Glutamatergic neuron (in vitro differentiated cells): ENCODE results near the gene TRIO. TPM values are rescaled to one million over a fixed set of nuclear protein-coding genes. Genes with fewer than 3 reads are reported as not detected.
A peak's percentile ranks its signal among the peaks of the same experiment; 100 is the strongest.

Source experiments
- DNase-seq: peaks from one replicate; pipeline ENCODE4 v3.0.0; 2022
- H3K27ac Mint-ChIP-seq: one replicate; pipeline ENCODE4 v1.8.0; 2020; ENCODE audit warnings: mild to moderate bottlenecking, mixed read lengths, inconsistent platforms; ENCODE audit not compliant: unreplicated experiment
- H3K27me3 Mint-ChIP-seq: one replicate; pipeline ENCODE4 v1.8.0; 2020; ENCODE audit warnings: mild to moderate bottlenecking, moderate library complexity, mixed read lengths, inconsistent platforms; ENCODE audit not compliant: unreplicated experiment
- H3K36me3 Mint-ChIP-seq: one replicate; pipeline ENCODE4 v1.8.0; 2020; ENCODE audit warnings: mild to moderate bottlenecking, mixed read lengths, inconsistent platforms; ENCODE audit not compliant: unreplicated experiment
- H3K4me1 Mint-ChIP-seq: one replicate; pipeline ENCODE4 v1.8.0; 2020; ENCODE audit warnings: mild to moderate bottlenecking, low read depth, mixed read lengths, inconsistent platforms; ENCODE audit not compliant: unreplicated experiment
- H3K4me3 Mint-ChIP-seq: one replicate; pipeline ENCODE4 v1.8.0; 2020; ENCODE audit warnings: mild to moderate bottlenecking, mixed read lengths, inconsistent platforms; ENCODE audit not compliant: unreplicated experiment
- H3K9me3 Mint-ChIP-seq: one replicate; pipeline ENCODE4 v1.8.0; 2020; ENCODE audit warnings: mild to moderate bottlenecking, moderate library complexity, mixed read lengths, inconsistent platforms; ENCODE audit not compliant: unreplicated experiment
- total RNA-seq: library from RNA; stranded (reverse); fragmentation: NEBNext Ultra II Directional; extraction: Animal tissue kit (Norgen Biotek cat#: 25700); gene quantifications from one replicate; pipeline ENCODE4 v1.2.1, GENCODE V29; 2021; ENCODE audit not compliant: unreplicated experiment
- TF ChIP-seq, protein P1 (sequence below): fragments of 200-600 bp; sonication (generic); IDR thresholded peaks from one replicate; pipeline ENCODE4 v1.5.0; 2021; ENCODE audit not compliant: partially characterized antibody, unreplicated experiment

The TRIO gene
- total RNA-seq, 1 donor from 2014 or later = 281 TPM

DNA sequence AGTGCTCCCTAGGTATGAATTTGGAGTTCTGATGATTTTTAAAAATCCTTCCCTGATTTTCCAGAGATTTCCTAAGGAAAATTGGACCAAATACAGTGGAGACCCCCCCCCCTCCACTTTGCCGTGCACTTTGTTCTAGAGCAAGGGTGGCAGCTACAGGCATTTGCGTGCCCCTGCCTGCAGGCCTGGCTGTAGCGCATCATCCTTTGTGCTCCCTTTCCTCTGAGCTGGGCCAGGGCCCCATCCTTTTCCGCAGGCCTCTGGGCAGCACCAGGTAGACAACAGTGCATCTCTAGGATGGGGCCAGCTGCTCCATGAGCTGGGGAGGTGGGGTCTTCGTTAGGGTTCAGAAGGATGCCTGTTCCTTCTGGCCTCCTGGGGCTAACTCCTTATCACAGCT, 39.6 kb downstream of the TRIO start:
- DNase-seq = peak; percentile 25
- no peaks in the 10 kb centered on the region for H3K36me3 Mint-ChIP-seq
- H3K27ac Mint-ChIP-seq = no peak overlapping the region
- peaks cover 66% of the 10 kb centered on the region for H3K4me1 Mint-ChIP-seq
- peaks cover 6% of the 10 kb centered on the region for H3K27me3 Mint-ChIP-seq
- H3K9me3 Mint-ChIP-seq = peaks cover 5% of the 10 kb centered on the region
- TF ChIP-seq, protein P1, sequence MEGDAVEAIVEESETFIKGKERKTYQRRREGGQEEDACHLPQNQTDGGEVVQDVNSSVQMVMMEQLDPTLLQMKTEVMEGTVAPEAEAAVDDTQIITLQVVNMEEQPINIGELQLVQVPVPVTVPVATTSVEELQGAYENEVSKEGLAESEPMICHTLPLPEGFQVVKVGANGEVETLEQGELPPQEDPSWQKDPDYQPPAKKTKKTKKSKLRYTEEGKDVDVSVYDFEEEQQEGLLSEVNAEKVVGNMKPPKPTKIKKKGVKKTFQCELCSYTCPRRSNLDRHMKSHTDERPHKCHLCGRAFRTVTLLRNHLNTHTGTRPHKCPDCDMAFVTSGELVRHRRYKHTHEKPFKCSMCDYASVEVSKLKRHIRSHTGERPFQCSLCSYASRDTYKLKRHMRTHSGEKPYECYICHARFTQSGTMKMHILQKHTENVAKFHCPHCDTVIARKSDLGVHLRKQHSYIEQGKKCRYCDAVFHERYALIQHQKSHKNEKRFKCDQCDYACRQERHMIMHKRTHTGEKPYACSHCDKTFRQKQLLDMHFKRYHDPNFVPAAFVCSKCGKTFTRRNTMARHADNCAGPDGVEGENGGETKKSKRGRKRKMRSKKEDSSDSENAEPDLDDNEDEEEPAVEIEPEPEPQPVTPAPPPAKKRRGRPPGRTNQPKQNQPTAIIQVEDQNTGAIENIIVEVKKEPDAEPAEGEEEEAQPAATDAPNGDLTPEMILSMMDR = no peak
- H3K4me3 Mint-ChIP-seq = no peak overlapping the region

DNA sequence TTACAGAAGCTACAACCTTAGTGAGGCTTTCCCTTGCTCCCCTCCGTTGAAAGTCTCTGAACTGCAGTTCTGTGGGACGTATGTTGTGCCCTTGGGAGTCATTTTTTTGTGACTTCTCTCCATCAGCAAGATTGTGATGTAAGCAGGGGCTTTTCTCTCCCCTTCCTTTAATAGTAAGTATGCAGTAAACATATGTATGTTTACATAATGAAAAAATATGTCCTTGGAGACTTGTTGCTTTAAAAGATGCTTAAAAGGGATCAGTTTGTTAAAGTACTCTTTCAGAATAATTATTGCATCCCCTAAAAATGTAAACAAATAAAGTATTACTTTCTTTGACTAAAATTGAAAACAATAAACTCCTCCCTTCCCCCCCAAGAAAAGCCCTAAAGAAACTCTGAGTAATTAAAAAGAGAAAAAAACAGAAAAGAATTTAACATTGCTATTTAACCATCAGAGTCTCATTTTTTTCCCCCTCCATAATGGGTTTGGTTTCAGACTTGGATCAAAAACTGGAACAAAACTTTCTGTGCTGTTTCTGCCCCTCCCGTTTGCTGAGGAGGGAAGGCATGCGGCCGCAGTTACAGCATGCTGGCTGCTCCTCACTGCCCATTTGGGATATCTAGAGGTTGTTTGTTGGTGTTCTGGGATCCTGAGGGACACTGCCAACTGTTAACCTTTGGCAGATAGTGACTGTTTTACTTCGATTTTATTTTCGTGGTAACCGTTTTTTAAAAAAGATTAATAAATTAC, 40.2 kb downstream of the TRIO start:
- Mint-ChIP-seq H3K9me3 (peaks cover 5% of the 10 kb centered on the region), H3K36me3 (no peaks in the 10 kb centered on the region), H3K27ac (no peak overlapping the region), H3K27me3 (peaks cover 6% of the 10 kb centered on the region), H3K4me1 (peaks cover 60% of the 10 kb centered on the region), H3K4me3 (peak overlapping the region; percentile 6)
- TF ChIP-seq, protein P1 = no peak
- no peak for DNase-seq

GRCh38 chr5:14184082-14184481, 40.9 kb downstream of the TRIO start:
- Mint-ChIP-seq H3K27me3 (peaks cover 6% of the 10 kb centered on the region), H3K4me3 (peak overlapping the region; percentile 6), H3K9me3 (peaks cover 5% of the 10 kb centered on the region), H3K27ac (peak overlapping the region; percentile 36), H3K4me1 (peaks cover 55% of the 10 kb centered on the region), H3K36me3 (no peaks in the 10 kb centered on the region)
- TF ChIP-seq, protein P1 = no peak
- DNase-seq = no peak

DNA sequence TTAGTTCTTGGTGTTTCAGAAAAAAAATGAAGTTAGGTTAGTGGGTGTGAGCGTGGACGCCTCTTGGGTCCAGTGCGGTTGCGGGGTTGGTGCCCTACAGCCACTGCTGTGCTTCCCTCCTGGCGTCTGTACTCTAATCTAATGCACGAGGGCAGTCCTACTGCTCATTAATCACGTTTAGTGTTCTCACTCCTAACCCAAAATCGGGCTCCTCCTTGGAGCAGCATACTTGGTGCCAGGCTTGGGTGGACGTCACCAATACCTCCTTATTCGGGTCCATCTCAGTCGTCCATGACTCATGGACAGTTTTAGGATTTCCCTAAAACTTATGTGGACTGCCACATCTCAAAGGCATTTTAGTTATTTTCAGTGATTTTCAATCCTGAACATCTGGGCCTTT, 41.6 kb downstream of the TRIO start:
- H3K4me3 Mint-ChIP-seq = no peak overlapping the region
- no peak for DNase-seq
- peaks cover 6% of the 10 kb centered on the region for H3K27me3 Mint-ChIP-seq
- H3K27ac Mint-ChIP-seq = no peak overlapping the region
- peaks cover 54% of the 10 kb centered on the region for H3K4me1 Mint-ChIP-seq
- H3K36me3 Mint-ChIP-seq = no peaks in the 10 kb centered on the region
- TF ChIP-seq, protein P1 = no peak
- peaks cover 5% of the 10 kb centered on the region for H3K9me3 Mint-ChIP-seq

GRCh38 chr5:14185326-14186058, 42.4 kb downstream of the TRIO start:
- H3K27ac Mint-ChIP-seq = peak overlapping the region; percentile 55
- peak; percentile 29 for DNase-seq
- no peaks in the 10 kb centered on the region for H3K36me3 Mint-ChIP-seq
- TF ChIP-seq, protein P1 = no peak
- no peak overlapping the region for H3K4me3 Mint-ChIP-seq
- H3K4me1 Mint-ChIP-seq = peaks cover 59% of the 10 kb centered on the region
- peaks cover 3% of the 10 kb centered on the region for H3K9me3 Mint-ChIP-seq
- peaks cover 6% of the 10 kb centered on the region for H3K27me3 Mint-ChIP-seq
